T-helper 2 cell treated with Interferon-gamma antibody and Interleukin-4, amounts not matched to agents 5 μg/mL and 100 μg/mL, for 36 hours (primary cell): ENCODE data around the gene ASTN2.

Experiments
- DNase-seq: peaks from one replicate; pipeline ENCODE4 v3.0.0; 2021; ENCODE audit warnings: low spot score
- H3K27ac Mint-ChIP-seq: one replicate; pipeline ENCODE4 v1.8.0; 2021; ENCODE audit warnings: mild to moderate bottlenecking, mixed read lengths
- H3K27me3 Mint-ChIP-seq: one replicate; pipeline ENCODE4 v1.8.0; 2021; ENCODE audit warnings: low read depth, mixed read lengths
- H3K36me3 Mint-ChIP-seq: one replicate; pipeline ENCODE4 v1.8.0; 2021; ENCODE audit warnings: low read depth, mixed read lengths
- H3K4me1 Mint-ChIP-seq: one replicate; pipeline ENCODE4 v1.8.0; 2021; ENCODE audit warnings: low read depth, mixed read lengths
- H3K4me3 Mint-ChIP-seq: one replicate; pipeline ENCODE4 v1.8.0; 2022; ENCODE audit warnings: mild to moderate bottlenecking, moderate library complexity, mixed read lengths
- H3K9me3 Mint-ChIP-seq: one replicate; pipeline ENCODE4 v1.8.0; 2021; ENCODE audit warnings: mixed read lengths

The ASTN2 gene

DNA sequence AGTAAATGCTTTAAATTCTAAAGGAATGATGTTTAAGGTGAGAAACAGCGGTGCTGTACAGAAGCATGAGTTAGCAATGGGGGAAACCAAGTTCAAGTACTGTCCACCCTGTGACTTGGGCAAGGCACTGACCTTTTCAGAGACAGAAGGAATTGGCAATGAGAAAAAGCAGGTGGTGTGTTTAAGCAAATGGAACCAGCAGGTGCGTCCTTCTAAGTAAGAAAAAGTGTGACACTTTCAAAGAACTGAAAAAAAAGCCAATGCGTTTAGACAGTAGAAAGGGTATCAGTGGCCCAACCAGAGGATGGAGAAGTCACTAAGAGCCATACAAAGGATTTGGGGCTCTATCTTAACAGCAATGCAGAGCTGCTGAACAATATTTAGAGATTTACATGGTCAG lies 1010.6 kb downstream of the ASTN2 start:
- Mint-ChIP-seq H3K27ac (no peak overlapping the region), H3K4me3 (no peak overlapping the region), H3K36me3 (no peaks in the 10 kb centered on the region), H3K9me3 (no peaks in the 10 kb centered on the region), H3K4me1 (no peaks in the 10 kb centered on the region), H3K27me3 (no peaks in the 10 kb centered on the region)
- no peak for DNase-seq

DNA sequence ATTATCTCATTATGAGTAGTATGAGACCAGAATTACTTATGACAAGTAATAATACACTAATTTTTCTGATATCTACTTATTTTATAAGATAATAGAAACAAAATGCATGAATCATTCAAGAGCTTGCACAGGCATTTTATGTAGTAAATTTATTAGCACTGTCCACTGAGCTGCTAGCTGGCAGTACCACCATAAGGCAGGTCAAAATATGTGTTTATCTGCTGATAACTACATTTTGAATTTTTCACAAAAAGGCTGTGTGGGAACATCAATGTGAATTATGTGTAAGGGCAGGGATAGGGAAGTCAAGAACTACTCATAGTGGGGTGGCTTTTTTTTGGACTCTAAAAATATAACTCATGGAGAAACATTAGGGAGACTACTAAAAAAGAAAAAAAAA lies 1011.7 kb downstream of the ASTN2 start:
- H3K27me3 Mint-ChIP-seq = no peaks in the 10 kb centered on the region
- H3K4me3 Mint-ChIP-seq = no peak overlapping the region
- H3K9me3 Mint-ChIP-seq = no peaks in the 10 kb centered on the region
- no peak for DNase-seq
- H3K4me1 Mint-ChIP-seq = no peaks in the 10 kb centered on the region
- no peak overlapping the region for H3K27ac Mint-ChIP-seq
- H3K36me3 Mint-ChIP-seq = no peaks in the 10 kb centered on the region

- H3K27me3 Mint-ChIP-seq = no peaks in the 10 kb centered on the region
- no peaks in the 10 kb centered on the region for H3K36me3 Mint-ChIP-seq
- H3K4me3 Mint-ChIP-seq = no peak overlapping the region
- H3K27ac Mint-ChIP-seq = no peak overlapping the region
- DNase-seq = no peak
- no peaks in the 10 kb centered on the region for H3K4me1 Mint-ChIP-seq
- no peaks in the 10 kb centered on the region for H3K9me3 Mint-ChIP-seq
These were observed 1019.2 kb downstream of the ASTN2 start for GRCh38 chr9:116395699-116396037.

GRCh38 chr9:116394894-116395698 lies 1019.8 kb downstream of the ASTN2 start:
- no peak overlapping the region for H3K27ac Mint-ChIP-seq
- no peaks in the 10 kb centered on the region for H3K27me3 Mint-ChIP-seq
- H3K4me3 Mint-ChIP-seq = no peak overlapping the region
- no peaks in the 10 kb centered on the region for H3K36me3 Mint-ChIP-seq
- no peaks in the 10 kb centered on the region for H3K9me3 Mint-ChIP-seq
- no peak for DNase-seq
- H3K4me1 Mint-ChIP-seq = no peaks in the 10 kb centered on the region

GRCh38 chr9:116394070-116394469 lies 1020.8 kb downstream of the ASTN2 start:
- no peaks in the 10 kb centered on the region for H3K36me3 Mint-ChIP-seq
- DNase-seq = no peak

GRCh38 chr9:116393198-116393597 lies 1021.7 kb downstream of the ASTN2 start:
- H3K4me3 Mint-ChIP-seq = no peak overlapping the region
- H3K27ac Mint-ChIP-seq = no peak overlapping the region
- no peaks in the 10 kb centered on the region for H3K36me3 Mint-ChIP-seq
- DNase-seq = no peak
- no peaks in the 10 kb centered on the region for H3K4me1 Mint-ChIP-seq
- no peaks in the 10 kb centered on the region for H3K9me3 Mint-ChIP-seq
- H3K27me3 Mint-ChIP-seq = no peaks in the 10 kb centered on the region

More at GRCh38 chr9:116394070-116394469, 1020.8 kb downstream of the ASTN2 start:
- Mint-ChIP-seq H3K9me3 (no peaks in the 10 kb centered on the region), H3K27ac (no peak overlapping the region), H3K4me3 (no peak overlapping the region), H3K4me1 (no peaks in the 10 kb centered on the region), H3K27me3 (no peaks in the 10 kb centered on the region)

DNA sequence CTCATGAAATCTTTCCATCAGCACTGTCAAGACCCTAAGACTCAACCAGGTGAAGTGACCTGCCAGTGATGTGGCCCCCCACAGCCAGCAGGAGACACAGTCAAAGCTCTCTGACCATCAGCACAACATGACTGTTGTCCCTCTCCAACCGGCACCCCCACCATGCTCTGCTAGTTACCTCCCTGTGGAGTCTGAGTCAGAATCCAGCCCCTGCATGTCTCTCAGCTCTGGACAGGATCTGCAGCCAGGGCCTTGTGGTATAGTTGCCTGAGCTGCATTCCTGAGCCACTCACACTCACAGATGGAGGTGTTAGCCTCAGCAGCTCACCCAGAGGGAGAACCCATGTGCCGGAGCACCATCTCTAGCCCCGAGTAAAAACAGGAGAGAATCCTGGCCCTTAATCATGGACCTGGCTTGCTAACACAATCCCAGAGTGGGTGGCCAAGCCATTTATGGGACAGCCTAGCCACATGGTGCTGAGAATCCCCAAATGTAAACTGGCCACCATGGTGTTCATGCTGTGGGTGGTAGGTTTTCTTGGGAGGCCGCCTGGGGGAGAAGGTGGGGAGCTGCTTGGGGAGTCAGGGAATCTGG lies 1023.5 kb downstream of the ASTN2 start:
- Mint-ChIP-seq H3K4me3 (no peak overlapping the region), H3K9me3 (no peaks in the 10 kb centered on the region), H3K27me3 (no peaks in the 10 kb centered on the region), H3K36me3 (no peaks in the 10 kb centered on the region), H3K4me1 (no peaks in the 10 kb centered on the region), H3K27ac (no peak overlapping the region)
- no peak for DNase-seq

GRCh38 chr9:116390303-116391228 lies 1024.3 kb downstream of the ASTN2 start:
- Mint-ChIP-seq H3K27ac (no peak overlapping the region), H3K4me1 (no peaks in the 10 kb centered on the region), H3K9me3 (no peaks in the 10 kb centered on the region), H3K36me3 (no peaks in the 10 kb centered on the region), H3K27me3 (no peaks in the 10 kb centered on the region), H3K4me3 (no peak overlapping the region)
- no peak for DNase-seq

- no peak overlapping the region for H3K27ac Mint-ChIP-seq
- no peak overlapping the region for H3K4me3 Mint-ChIP-seq
- H3K4me1 Mint-ChIP-seq = no peaks in the 10 kb centered on the region
- no peaks in the 10 kb centered on the region for H3K9me3 Mint-ChIP-seq
- H3K36me3 Mint-ChIP-seq = no peaks in the 10 kb centered on the region
- DNase-seq = no peak
- H3K27me3 Mint-ChIP-seq = no peaks in the 10 kb centered on the region
These were observed 1025.1 kb downstream of the ASTN2 start for GRCh38 chr9:116389541-116390302.

GRCh38 chr9:116387934-116388698 lies 1026.7 kb downstream of the ASTN2 start:
- Mint-ChIP-seq H3K9me3 (no peaks in the 10 kb centered on the region), H3K27ac (no peak overlapping the region), H3K4me1 (no peaks in the 10 kb centered on the region), H3K27me3 (no peaks in the 10 kb centered on the region), H3K36me3 (no peaks in the 10 kb centered on the region), H3K4me3 (no peak overlapping the region)
- DNase-seq = no peak

DNA sequence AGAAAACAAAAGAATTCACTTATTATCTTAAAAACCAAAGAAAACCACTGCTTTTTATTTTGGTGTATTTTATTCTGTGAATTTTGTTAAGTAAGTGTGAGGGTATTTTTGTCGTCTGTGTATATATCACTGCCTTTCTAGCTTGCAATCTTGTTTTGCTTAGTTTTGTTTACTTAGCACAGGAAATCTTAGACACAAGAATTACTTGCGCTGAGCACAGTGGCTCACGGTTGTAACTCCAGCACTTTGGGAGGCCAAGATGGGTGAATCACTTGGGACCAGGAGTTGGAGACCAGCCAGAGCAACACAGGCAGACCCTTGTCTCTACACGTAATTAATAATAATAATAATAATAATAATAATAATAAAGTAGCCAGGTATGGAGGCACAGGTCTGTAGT lies 1030.9 kb downstream of the ASTN2 start:
- Mint-ChIP-seq H3K27me3 (no peaks in the 10 kb centered on the region), H3K9me3 (no peaks in the 10 kb centered on the region), H3K4me3 (no peak overlapping the region), H3K4me1 (no peaks in the 10 kb centered on the region), H3K27ac (no peak overlapping the region), H3K36me3 (no peaks in the 10 kb centered on the region)
- no peak for DNase-seq

DNA sequence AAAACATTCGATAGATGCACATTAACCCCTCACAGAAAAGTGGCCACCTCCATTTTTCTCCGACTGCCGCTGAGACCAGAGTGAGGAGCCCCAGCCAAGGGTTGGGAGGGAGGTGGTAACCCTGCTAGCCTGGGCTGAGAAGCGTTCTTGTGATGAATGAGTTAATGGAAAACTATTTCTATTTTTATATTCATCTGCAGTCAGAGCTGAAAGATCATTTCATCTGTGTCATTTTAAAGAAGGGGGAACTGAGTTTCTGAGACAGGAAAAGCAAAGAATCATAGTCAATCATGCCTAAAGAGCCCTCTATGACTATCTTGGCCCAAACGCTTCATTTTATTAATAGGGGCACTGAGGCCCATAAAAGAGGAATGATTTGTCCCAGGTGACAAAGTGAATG lies 1031.7 kb downstream of the ASTN2 start:
- Mint-ChIP-seq H3K9me3 (no peaks in the 10 kb centered on the region), H3K4me1 (no peaks in the 10 kb centered on the region), H3K36me3 (no peaks in the 10 kb centered on the region), H3K27me3 (no peaks in the 10 kb centered on the region), H3K4me3 (no peak overlapping the region), H3K27ac (no peak overlapping the region)
- DNase-seq = no peak

DNA sequence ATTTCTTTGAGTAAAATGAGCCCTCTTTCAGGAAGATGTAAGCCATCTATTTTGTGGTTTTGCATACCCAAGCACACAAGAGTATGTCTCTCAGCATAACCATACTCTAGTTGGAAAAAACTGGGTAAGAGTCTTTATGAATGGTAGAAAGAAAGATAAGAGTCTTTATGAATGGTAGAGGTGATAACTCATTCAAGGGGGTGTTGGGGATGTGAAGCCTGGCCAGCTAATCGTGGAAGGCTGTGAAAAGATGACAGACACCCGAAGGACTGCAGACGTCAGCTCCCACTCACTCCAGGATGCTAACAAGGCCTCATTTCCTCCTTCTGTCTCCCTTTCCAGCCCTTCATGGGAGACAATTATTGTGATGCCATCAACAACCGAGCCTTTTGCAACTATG lies 1032.8 kb downstream of the ASTN2 start:
- no peak overlapping the region for H3K4me3 Mint-ChIP-seq
- H3K4me1 Mint-ChIP-seq = no peaks in the 10 kb centered on the region
- H3K9me3 Mint-ChIP-seq = no peaks in the 10 kb centered on the region
- no peaks in the 10 kb centered on the region for H3K36me3 Mint-ChIP-seq
- no peaks in the 10 kb centered on the region for H3K27me3 Mint-ChIP-seq
- no peak for DNase-seq
- no peak overlapping the region for H3K27ac Mint-ChIP-seq
